ENCODE data around the gene CYP2C18.

Gene CYP2C18

GRCh38 chr10:94687625-94688248 lies 4.2 kb downstream of the CYP2C18 start:
- DNase-seq (ENCODE audit: extremely low read depth, low read depth) = no peak

GRCh38 chr10:94706089-94706488 lies 22.6 kb downstream of the CYP2C18 start:
- TF ChIP-seq CTCF (IDR thresholded peaks at IDR 0.05; ENCODE audit: low read depth, low read length) = no peak
- no peak for DNase-seq (ENCODE audit: extremely low read depth, low read depth)

More at GRCh38 chr10:94687625-94688248, 4.2 kb downstream of the CYP2C18 start:
- no peak for TF ChIP-seq CTCF (IDR thresholded peaks at IDR 0.05; ENCODE audit: low read depth, low read length)

- no peak for TF ChIP-seq CTCF (IDR thresholded peaks at IDR 0.05; ENCODE audit: low read depth, low read length)
- DNase-seq (ENCODE audit: extremely low read depth, low read depth) = no peak
Measured at GRCh38 chr10:94710578-94710977, 27.0 kb downstream of the CYP2C18 start.

- no peak for TF ChIP-seq CTCF (IDR thresholded peaks at IDR 0.05; ENCODE audit: low read depth, low read length)
- DNase-seq (ENCODE audit: extremely low read depth, low read depth) = no peak
Measured at GRCh38 chr10:94725871-94726270, 42.3 kb downstream of the CYP2C18 start.

- TF ChIP-seq CTCF (IDR thresholded peaks at IDR 0.05; ENCODE audit: low read depth, low read length) = no peak
- no peak for DNase-seq (ENCODE audit: extremely low read depth, low read depth)
Measured at GRCh38 chr10:94735197-94735596, 51.7 kb downstream of the CYP2C18 start.

- no peak for TF ChIP-seq CTCF (IDR thresholded peaks at IDR 0.05; ENCODE audit: low read depth, low read length)
- no peak for DNase-seq (ENCODE audit: extremely low read depth, low read depth)
Measured at GRCh38 chr10:94738588-94738987, 55.1 kb downstream of the CYP2C18 start.

GRCh38 chr10:94747137-94747536 lies 63.6 kb downstream of the CYP2C18 start:
- DNase-seq (ENCODE audit: extremely low read depth, low read depth) = no peak
- no peak for TF ChIP-seq CTCF (IDR thresholded peaks at IDR 0.05; ENCODE audit: low read depth, low read length)
